Dendritic cell treated with granulocyte-macrophage colony-stimulating factor and Interleukin-4, amounts not matched to agents 40 ng/mL and 50 ng/mL, for 4 days (primary cell): ENCODE results near the gene NAPA.

ENCODE experiments used
- H3K27ac Mint-ChIP-seq: one replicate; pipeline ENCODE4 v1.8.0; 2022; ENCODE audit warnings: mild to moderate bottlenecking, mixed read lengths
- H3K27me3 Mint-ChIP-seq: one replicate; pipeline ENCODE4 v1.8.0; 2022; ENCODE audit warnings: mild to moderate bottlenecking, mixed read lengths
- H3K36me3 Mint-ChIP-seq: one replicate; pipeline ENCODE4 v1.8.0; 2022; ENCODE audit warnings: low read depth, mixed read lengths
- H3K4me1 Mint-ChIP-seq: one replicate; pipeline ENCODE4 v1.8.0; 2022; ENCODE audit warnings: low read depth, mixed read lengths
- H3K4me3 Mint-ChIP-seq: one replicate; pipeline ENCODE4 v1.8.0; 2022; ENCODE audit warnings: mild to moderate bottlenecking, moderate library complexity, mixed read lengths
- H3K9me3 Mint-ChIP-seq: one replicate; pipeline ENCODE4 v1.8.0; 2022; ENCODE audit warnings: mixed read lengths
- intact Hi-C: fragments of 100-400 bp; cut with micrococcal nuclease; formaldehyde crosslinking; loops from one replicate; pipeline ENCODE4 v1.15.0; 2022

NAPA gene

DNA sequence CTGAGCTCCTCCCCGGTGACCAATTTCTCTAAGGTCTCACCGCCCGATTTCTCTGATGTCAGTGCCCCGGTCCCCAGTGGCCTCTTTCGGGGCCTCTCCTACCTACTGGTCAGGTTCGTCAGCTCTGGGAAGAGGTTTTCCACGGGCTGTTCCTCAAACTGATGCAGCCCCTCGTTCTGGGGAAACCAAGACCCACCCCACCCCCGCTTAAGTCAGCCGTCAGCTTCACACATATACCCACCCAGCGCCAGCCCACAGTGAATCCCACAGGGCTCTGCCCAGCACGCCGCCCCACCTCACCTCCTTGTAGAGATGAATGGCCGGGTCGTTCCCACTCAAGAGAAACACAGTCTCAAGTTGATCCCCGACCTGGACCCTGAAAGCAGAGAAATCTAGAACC is 34.2 kb downstream of the NAPA start:
- Mint-ChIP-seq H3K4me3 (peak overlapping the region; percentile 51), H3K36me3 (peaks cover 13% of the 10 kb centered on the region), H3K27ac (peak overlapping the region; percentile 24), H3K27me3 (peaks cover 8% of the 10 kb centered on the region), H3K4me1 (peaks cover 36% of the 10 kb centered on the region), H3K9me3 (no peaks in the 10 kb centered on the region)
- intact Hi-C loops, result loop anchor here (10.0 kb wide), 1 partner anchor 46 kb away; no protein-coding TSS in a partner anchor

DNA sequence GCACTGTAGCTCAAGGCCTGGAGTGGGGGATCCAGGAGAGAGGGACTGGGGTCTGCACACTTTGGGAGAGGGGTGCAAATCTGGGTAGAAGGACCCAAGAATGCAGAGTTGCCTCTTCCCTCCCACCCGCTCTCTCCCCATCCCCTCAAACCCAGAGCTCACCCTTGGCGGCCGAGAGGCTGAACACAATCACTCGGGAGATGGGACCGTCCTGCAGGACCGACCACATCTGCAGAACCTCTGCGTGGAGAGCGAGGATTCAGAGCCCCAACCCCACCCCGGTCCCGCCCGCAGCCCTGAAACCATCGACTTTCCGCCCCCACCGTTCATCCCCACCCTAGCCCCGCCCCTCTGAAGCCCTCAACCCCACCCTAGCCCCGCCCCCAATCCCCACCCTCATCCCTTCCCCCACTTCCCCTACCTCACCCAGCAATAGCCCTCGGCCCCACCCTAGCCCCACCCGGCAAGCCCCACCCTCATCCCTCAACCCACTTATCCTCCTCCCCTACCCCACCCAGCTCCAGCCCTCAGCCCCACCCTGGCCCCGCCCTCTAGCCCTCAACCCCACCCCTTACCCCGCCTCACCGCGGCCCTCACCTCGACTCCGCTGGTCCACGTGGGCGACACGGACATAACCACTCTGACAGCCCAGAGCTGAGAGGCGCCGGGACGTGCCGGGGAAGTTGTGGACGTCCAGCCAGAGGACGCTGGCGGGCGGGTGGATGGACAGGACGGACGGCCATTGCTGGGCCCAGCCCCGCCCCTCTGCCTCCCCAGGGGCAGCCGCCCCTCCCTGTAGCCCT is 35.0 kb downstream of the NAPA start:
- intact Hi-C loops, result loop anchor here (10.0 kb wide), 1 partner anchor 45 kb away; no protein-coding TSS in a partner anchor

DNA sequence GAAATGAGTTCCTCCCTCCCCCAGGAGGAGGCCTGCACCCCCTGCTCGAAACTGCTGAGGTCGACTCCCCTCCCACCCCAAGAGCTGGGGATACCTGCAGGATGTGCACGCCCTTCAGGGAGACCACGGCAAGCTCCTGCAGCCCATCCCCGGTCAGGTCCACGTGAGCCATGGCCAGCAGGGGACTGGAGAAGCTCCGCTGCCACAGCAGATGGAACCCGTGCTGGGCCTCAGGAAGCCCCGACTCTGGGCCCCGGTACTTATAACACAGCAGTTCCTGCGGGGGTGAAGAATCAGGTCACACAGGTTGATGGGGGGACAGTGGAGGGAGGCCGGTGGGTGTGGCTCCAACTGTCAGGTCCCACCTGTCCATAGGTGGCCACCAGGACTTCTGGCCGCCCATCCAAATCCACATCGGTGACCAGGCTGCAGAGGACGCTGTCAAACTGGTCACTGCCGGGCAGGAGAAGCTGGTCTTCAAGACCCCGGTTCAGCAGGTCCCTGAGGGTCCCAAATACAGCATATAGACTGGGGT is 38.4 kb downstream of the NAPA start:
- H3K36me3 Mint-ChIP-seq, result no peaks in the 10 kb centered on the region
- H3K9me3 Mint-ChIP-seq, result no peaks in the 10 kb centered on the region
- no peak overlapping the region for H3K4me3 Mint-ChIP-seq
- peaks cover 21% of the 10 kb centered on the region for H3K4me1 Mint-ChIP-seq
- no peak overlapping the region for H3K27ac Mint-ChIP-seq
- intact Hi-C loops, result no loop called here
- peaks cover 20% of the 10 kb centered on the region for H3K27me3 Mint-ChIP-seq

More for the DNA sequence above, 35.0 kb downstream of the NAPA start:
- peaks cover 38% of the 10 kb centered on the region for H3K4me1 Mint-ChIP-seq
- H3K36me3 Mint-ChIP-seq, result peaks cover 9% of the 10 kb centered on the region
- H3K27ac Mint-ChIP-seq, result peak overlapping the region; percentile 24
- H3K9me3 Mint-ChIP-seq, result no peaks in the 10 kb centered on the region
- peak overlapping the region; percentile 51 for H3K4me3 Mint-ChIP-seq
- H3K27me3 Mint-ChIP-seq, result peaks cover 8% of the 10 kb centered on the region

DNA sequence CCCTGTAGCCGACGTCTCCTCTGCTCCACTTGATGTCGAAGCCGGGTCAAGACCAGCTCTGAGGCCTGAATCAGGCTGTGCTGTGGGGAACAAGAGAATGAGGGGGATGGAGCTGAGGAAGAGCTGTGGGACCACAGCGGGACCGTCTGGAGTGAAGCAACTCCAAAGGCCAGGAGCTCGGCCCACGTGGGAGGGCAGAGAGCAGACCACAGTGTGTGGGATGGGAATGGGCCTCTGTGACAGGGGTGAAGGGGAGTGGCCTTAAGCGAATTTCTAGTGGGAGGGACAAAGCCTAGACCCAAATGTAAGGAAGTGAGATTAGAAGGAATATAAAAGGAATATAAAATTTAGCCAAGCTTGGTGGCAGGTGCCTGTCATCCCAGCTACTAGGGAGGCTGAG is 39.4 kb downstream of the NAPA start:
- Mint-ChIP-seq H3K4me3 (no peak overlapping the region), H3K36me3 (no peaks in the 10 kb centered on the region), H3K4me1 (peaks cover 26% of the 10 kb centered on the region), H3K27ac (no peak overlapping the region), H3K27me3 (peaks cover 25% of the 10 kb centered on the region), H3K9me3 (no peaks in the 10 kb centered on the region)
- intact Hi-C loops, result no loop called here

DNA sequence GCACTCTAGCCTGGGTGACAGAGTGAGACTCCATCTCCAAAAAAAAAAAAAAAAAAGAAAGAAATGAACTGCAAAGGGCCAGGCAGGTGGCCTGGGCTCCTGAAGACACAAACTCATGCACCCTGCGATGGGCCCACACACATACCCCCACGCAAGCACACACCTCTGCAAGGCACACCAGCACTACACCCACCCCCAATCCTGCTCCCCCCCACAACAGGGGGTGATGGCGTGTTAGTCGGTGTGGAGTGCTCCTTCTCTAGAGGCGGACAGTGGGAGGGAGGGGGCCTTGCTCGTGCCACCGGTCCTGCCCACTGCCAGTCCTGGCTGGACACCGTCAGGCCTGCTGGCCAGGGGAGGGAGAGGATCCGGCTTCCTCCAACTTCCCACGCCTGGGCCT is 41.5 kb downstream of the NAPA start:
- no peaks in the 10 kb centered on the region for H3K36me3 Mint-ChIP-seq
- H3K27me3 Mint-ChIP-seq, result peaks cover 42% of the 10 kb centered on the region
- no peak overlapping the region for H3K4me3 Mint-ChIP-seq
- H3K9me3 Mint-ChIP-seq, result no peaks in the 10 kb centered on the region
- peaks cover 17% of the 10 kb centered on the region for H3K4me1 Mint-ChIP-seq
- intact Hi-C loops, result no loop called here
- no peak overlapping the region for H3K27ac Mint-ChIP-seq

DNA sequence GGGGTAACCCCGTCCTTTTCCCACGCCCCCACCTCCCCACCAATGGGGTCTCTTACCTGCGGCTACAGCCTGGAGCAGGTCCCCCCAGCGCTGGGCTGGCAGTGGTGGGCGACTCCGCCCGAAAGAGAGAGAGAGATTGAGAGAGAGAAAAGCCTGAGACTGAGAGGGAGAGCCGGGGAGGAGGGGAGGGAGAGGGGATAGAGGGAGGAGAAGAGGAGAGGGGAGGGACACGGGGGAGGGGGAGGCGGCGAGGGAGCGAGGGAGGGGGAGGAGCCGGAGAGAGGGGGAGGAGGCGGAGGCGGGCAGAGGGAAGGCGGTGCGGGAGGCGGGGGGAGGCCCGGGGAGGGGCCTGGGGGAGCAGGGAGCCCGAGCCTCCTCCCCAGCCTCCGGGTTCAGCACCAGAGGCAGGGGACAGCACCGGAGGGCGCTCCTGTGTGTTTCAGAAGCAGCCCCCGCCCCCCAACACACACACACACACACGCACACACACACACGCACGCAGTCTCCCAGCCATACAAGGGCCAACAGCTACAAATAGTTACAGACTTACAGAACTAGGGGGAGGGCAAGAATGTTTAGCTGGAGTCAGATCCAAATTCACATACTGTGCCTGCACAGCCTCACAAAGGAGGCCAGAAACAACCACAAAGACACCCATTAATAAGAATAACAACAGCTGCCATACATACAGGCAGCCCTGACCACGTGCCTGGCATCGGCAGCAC is 43.0 kb downstream of the NAPA start, which contains the start of gene SLC8A2:
Gene SLC8A2 (minus strand): TSS at position 161 of the 725 bp plus-strand sequence. CDS start 5,490 bp downstream, outside the sequence.
- Mint-ChIP-seq H3K27me3 (peaks cover 54% of the 10 kb centered on the region), H3K36me3 (no peaks in the 10 kb centered on the region), H3K4me3 (no peak within 1 kb of the TSS), H3K9me3 (no peaks in the 10 kb centered on the region), H3K4me1 (peaks cover 17% of the 10 kb centered on the region), H3K27ac (no peak within 1 kb of the TSS)
- intact Hi-C loops, result no loop called here

DNA sequence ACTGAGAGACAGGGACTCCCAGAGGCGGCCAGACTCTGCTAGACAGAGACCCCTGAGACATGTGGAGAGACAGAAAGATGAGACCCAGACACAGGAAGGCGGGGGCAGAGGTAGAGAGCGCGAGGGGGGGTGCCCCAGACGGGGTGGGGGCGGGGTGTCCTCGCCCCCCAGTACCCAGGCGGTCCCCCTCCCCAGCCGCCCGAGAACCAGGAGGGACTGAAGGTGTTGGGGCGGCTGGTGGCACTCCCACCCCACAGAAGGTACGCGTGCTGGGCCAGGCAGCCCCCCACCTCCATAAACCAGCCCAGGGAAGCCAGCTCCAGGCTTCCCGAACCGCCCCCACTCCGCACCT is 43.5 kb downstream of the NAPA start:
- Mint-ChIP-seq H3K36me3 (no peaks in the 10 kb centered on the region), H3K27ac (no peak overlapping the region), H3K4me1 (peaks cover 17% of the 10 kb centered on the region), H3K27me3 (peaks cover 56% of the 10 kb centered on the region), H3K9me3 (no peaks in the 10 kb centered on the region), H3K4me3 (no peak overlapping the region)
- intact Hi-C loops, result no loop called here

DNA sequence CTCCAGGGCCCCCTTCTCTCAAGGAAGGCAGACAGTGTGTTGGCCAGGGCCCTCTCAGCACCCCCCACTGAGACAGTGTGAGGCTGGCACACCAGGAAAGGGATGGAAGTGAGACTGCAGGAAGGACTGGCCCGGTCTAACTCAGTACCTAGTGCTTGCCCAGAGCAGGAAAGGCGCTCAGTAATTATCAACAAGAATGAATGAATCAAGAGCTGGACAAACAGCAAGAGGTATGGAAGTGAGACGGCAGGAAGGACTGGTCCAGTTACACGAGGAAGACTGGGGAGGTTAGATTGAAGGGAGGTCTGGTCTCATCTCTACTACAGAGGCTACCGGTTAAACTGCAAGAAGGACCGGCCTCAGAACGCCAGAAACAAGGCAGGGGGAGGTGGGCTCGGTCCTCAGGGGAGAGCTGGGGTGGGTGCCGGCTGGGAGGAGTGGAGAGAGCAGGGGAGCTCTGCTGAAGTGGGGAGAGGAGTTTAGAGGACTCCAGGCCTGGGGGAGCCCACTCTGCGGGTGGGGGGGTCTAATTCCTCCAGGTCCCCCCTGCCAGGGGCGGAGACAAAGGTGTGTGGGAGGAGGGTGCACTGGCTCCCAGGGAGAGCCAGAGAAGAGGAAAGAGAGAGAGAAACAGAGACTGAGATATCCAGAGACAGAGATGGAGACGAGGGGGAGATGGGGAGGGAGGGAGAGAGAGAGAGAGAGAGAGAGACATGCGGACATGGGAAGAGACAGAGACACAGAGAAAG is 44.2 kb downstream of the NAPA start:
- Mint-ChIP-seq H3K4me3 (no peak overlapping the region), H3K27me3 (peaks cover 58% of the 10 kb centered on the region), H3K36me3 (no peaks in the 10 kb centered on the region), H3K9me3 (no peaks in the 10 kb centered on the region), H3K27ac (no peak overlapping the region), H3K4me1 (peaks cover 16% of the 10 kb centered on the region)
- intact Hi-C loops, result no loop called here

DNA sequence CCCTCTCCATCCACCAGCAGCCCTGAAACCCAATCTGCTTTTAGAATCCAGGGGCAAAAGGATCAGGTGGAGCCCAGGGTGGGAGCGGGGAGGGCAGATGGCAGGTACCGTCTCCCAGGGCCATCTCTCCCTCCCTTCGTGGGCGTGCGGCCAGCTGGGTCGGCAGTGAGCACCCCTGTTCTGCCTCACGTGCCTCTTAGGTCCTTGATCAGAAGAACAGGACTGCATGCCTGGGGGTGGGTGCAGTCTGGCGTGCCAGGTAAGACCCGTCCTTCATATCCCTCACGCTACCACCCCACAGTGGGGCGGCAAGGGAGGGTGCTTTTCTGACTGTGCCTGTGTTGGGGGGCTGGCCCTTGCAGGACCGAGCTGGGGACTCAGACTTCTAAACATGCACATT is 45.1 kb downstream of the NAPA start:
- Mint-ChIP-seq H3K27ac (no peak overlapping the region), H3K4me1 (peaks cover 12% of the 10 kb centered on the region), H3K9me3 (no peaks in the 10 kb centered on the region), H3K36me3 (no peaks in the 10 kb centered on the region), H3K27me3 (peaks cover 62% of the 10 kb centered on the region), H3K4me3 (no peak overlapping the region)
- intact Hi-C loops, result no loop called here

DNA sequence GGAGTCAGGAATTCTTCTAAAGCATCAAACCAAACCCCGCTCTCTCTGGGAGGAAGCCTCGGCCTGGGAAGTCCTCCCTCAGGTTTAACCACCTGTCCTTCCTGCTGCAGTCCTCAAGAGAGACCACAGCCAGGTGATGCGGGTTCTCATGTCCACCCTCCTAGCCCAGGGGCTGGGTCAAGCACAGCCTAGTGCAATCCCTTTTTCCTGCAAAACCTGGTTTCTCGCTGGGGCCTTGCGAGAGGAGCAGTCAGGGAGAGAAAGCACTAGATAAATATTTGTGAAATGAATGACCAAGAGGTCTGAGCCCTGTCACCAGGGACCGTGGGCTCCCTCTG is 45.5 kb downstream of the NAPA start:
- H3K27me3 Mint-ChIP-seq, result peaks cover 66% of the 10 kb centered on the region
- H3K36me3 Mint-ChIP-seq, result no peaks in the 10 kb centered on the region
- H3K9me3 Mint-ChIP-seq, result no peaks in the 10 kb centered on the region
- H3K4me3 Mint-ChIP-seq, result no peak overlapping the region
- no peak overlapping the region for H3K27ac Mint-ChIP-seq
- H3K4me1 Mint-ChIP-seq, result peaks cover 12% of the 10 kb centered on the region
- intact Hi-C loops, result no loop called here

DNA sequence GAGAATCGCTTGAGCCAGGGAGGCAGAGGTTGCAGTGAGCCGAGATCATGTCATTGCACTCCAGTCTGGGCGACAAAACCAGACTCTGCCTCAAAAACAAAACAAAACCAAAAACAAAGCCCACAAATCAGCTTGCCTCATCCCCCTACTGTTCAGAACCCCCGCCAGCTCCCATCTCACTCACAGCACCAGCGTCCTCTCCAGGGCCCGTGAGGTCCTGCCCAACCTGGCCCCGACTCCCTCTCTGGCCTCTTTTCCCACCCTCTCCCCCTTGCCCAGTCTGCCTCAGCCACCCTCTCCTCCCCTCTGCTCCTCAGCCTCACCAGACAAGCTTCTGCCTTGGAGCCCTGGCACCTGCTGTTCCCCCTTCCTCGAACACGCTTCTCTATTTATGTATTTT is 46.9 kb downstream of the NAPA start:
- no peak overlapping the region for H3K27ac Mint-ChIP-seq
- H3K4me1 Mint-ChIP-seq, result peaks cover 12% of the 10 kb centered on the region
- H3K27me3 Mint-ChIP-seq, result peaks cover 66% of the 10 kb centered on the region
- H3K4me3 Mint-ChIP-seq, result no peak overlapping the region
- intact Hi-C loops, result no loop called here
- no peaks in the 10 kb centered on the region for H3K36me3 Mint-ChIP-seq
- no peaks in the 10 kb centered on the region for H3K9me3 Mint-ChIP-seq

DNA sequence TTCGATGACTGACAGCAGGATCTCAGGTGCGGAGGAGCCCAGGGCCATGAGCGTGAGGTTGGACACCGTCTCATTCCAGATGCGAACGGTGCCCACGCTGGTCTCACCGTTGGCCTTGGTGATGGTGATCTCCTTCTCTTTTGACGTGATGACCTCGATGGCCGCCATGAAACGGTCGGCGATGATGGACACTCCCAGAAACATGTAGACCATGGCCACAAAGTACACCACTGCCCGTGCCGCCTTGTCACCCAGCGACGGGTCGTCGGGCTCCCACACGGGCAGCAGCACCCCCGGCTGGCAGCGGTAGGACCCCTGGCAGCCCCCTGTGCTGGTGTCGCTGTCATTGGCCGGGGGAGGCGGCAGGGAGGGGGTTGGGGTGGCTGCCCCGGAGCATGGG is 48.9 kb downstream of the NAPA start:
- Mint-ChIP-seq H3K36me3 (no peaks in the 10 kb centered on the region), H3K27ac (no peak overlapping the region), H3K4me1 (peaks cover 4% of the 10 kb centered on the region), H3K4me3 (no peak overlapping the region), H3K9me3 (no peaks in the 10 kb centered on the region), H3K27me3 (peaks cover 51% of the 10 kb centered on the region)
- intact Hi-C loops, result no loop called here

DNA sequence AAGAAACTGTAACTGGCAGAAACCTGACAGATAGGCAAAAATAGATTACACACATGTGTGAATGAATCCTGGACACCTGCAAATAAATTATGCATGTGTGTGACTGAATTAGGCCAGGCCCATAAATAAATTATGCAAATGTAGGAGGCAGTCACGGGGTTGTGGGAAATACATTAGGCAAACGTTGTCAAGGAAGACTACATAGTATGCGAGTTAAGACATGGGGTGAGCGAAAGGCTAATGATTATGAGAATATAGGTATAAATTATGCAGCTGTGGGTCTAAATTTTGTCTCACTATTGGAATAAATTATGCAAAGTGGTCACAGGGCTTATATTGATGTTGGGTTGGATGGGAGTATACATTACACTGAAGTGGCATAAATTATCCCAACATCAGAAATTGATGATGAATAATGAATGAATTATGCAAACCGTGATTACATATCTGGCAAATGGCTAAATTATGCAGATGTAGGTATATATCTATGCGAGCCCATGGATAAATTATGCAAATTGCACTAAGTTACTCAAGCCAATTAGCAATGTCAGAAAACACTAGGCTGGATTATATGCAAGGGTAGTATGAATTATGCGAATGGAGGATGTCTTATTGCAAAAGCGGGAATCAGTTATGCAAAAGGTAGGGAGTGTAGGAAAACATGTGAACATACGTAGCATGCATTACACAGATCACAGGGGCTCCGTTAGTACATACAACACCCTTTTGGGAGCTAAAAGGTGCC is 50.0 kb downstream of the NAPA start:
- no peaks in the 10 kb centered on the region for H3K4me1 Mint-ChIP-seq
- intact Hi-C loops, result no loop called here
- H3K27me3 Mint-ChIP-seq, result peaks cover 40% of the 10 kb centered on the region
- H3K4me3 Mint-ChIP-seq, result no peak overlapping the region
- no peaks in the 10 kb centered on the region for H3K36me3 Mint-ChIP-seq
- H3K27ac Mint-ChIP-seq, result no peak overlapping the region
- H3K9me3 Mint-ChIP-seq, result no peaks in the 10 kb centered on the region
